ENCODE measurements around the gene MTA3.

DNA sequence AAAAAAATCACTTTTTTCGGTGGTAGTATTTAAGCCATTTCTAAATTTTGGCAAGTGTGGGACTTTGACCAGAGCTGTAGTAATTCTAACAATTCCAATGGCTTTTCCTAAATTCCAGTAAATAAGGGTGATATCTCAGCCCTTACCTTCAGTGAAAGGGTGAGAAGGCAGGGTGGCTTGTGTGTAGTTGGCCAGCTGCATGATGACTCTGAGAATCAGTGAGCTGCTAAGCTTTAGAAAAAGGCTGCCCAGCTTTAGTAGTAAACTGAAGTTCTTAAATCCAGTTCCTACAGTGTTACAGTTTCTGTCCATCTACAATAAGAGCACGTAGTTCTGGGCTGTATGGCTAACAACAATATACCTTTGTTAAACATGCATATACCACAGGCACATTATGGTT is 153.5 kb downstream of the MTA3 start:
- TF ChIP-seq, protein P1, sequence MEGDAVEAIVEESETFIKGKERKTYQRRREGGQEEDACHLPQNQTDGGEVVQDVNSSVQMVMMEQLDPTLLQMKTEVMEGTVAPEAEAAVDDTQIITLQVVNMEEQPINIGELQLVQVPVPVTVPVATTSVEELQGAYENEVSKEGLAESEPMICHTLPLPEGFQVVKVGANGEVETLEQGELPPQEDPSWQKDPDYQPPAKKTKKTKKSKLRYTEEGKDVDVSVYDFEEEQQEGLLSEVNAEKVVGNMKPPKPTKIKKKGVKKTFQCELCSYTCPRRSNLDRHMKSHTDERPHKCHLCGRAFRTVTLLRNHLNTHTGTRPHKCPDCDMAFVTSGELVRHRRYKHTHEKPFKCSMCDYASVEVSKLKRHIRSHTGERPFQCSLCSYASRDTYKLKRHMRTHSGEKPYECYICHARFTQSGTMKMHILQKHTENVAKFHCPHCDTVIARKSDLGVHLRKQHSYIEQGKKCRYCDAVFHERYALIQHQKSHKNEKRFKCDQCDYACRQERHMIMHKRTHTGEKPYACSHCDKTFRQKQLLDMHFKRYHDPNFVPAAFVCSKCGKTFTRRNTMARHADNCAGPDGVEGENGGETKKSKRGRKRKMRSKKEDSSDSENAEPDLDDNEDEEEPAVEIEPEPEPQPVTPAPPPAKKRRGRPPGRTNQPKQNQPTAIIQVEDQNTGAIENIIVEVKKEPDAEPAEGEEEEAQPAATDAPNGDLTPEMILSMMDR (IDR thresholded peaks at IDR 0.05) = no peak
- TF ChIP-seq EZH2phosphoT487 (IDR thresholded peaks at IDR 0.05) = no peak
